ENCODE data around the gene CDX2.
A peak's percentile ranks its signal among the peaks of the same experiment; 100 is the strongest.
"Not testable (repeated sequence)": the region's sequence is repeated elsewhere in the genome, so short reads cannot be mapped to it uniquely, and the experiment has no call there.

Gene CDX2, protein sequence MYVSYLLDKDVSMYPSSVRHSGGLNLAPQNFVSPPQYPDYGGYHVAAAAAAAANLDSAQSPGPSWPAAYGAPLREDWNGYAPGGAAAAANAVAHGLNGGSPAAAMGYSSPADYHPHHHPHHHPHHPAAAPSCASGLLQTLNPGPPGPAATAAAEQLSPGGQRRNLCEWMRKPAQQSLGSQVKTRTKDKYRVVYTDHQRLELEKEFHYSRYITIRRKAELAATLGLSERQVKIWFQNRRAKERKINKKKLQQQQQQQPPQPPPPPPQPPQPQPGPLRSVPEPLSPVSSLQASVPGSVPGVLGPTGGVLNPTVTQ

GRCh38 chr13:27969082-27969865 lies at the start of gene CDX2:
CDX2 (minus strand) TSS chr13:27969315; CDS start chr13:27969006, 309 bp downstream.
- DNase-seq = no peak

- no peak for DNase-seq
These were observed 45.2 kb upstream of the CDX2 start for GRCh38 chr13:28014301-28014700.

GRCh38 chr13:28013482-28013881 lies 44.4 kb upstream of the CDX2 start:
- no peak for DNase-seq

- no peak for DNase-seq
These were observed 43.8 kb upstream of the CDX2 start for GRCh38 chr13:28012896-28013295.

GRCh38 chr13:28012383-28012782 lies 43.3 kb upstream of the CDX2 start:
- DNase-seq = no peak

- no peak for DNase-seq
These were observed 40.9 kb upstream of the CDX2 start for GRCh38 chr13:28010046-28010445.

- DNase-seq = not testable (repeated sequence)
These were observed 35.9 kb upstream of the CDX2 start for GRCh38 chr13:28005016-28005415.

DNA sequence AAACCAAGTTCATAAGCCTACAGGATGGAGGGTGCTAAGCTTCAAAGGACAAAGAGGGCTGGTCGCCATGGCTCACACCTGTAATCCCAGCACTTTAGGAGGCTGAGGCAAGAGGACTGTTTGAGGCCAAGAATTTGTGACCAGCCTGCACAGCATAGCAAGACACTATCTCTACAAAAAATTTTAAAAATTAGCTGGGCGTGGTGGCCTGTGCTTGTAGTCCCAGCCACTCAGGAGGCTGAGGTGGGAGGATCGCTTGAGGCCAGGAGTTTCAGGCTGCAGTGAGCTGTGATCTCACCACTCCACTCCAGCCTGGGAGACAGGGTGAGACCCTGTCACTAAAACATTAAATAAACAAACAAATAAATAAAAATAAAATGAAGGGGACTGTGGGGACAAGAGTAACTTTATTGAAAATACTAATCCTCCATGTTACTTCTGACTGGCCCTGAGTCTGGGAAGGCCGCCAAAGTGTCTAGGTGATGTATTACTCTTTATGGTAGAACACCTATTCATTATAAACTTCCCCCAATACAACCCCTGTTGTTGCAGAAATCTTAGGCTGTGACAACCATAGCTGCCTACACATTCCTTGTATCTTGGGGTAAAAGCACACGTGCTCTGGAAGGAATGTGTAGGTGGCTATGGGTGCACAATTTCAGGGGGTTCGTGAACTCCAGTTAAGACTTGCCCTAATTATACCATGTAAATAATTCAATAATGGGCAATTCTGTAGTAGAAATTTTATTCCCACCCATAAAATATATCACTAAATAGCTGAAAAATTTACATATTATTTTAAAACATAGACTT lies 34.0 kb upstream of the CDX2 start:
- DNase-seq = no peak

GRCh38 chr13:28001837-28002473 lies 32.8 kb upstream of the CDX2 start:
- DNase-seq = no peak

DNA sequence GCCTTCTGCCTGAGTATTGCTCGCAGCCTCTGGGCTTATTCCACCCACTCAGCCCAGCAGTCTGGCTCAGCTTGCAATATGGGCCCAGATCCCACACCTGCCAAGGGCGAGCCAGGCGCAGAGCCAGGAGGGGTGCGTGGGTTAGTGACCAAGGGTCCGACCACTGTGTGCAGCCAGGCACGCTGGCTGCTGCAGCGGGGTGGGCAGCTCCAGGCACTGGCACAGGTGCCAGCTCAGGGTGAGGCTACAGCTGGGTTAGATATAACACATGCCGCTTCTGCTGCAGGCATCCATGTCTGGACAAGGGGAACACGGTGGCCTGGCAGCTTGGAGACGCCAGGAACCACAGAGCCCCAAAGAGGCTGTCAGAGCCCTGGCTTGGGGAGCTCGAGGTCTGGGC lies 31.9 kb upstream of the CDX2 start:
- no peak for DNase-seq

GRCh38 chr13:28000567-28000966 lies 31.5 kb upstream of the CDX2 start:
- DNase-seq = no peak

GRCh38 chr13:27997904-27998522 lies 28.9 kb upstream of the CDX2 start:
- peak in 1 of 2 experiments; percentile 16 for DNase-seq

- DNase-seq = no peak
These were observed 22.8 kb upstream of the CDX2 start for GRCh38 chr13:27991881-27992280.

DNA sequence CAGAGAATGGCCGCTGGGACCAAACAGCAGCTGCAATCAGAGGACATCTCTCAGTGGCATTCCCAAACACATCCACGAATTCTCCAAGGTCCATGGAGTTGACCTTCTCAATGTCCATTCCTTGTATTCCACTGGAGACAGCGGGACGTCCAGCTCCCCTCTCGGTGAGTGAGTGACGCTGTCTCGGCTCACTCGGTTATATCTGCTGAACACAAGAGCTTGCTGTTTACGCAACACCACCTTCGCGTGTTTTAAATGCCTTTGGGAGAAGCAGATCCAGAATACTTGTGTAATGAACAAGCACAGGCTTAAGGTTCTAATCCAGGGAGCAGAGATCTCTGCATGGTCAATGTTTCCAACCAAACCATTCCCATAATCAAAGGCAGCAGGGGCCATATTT lies 19.4 kb upstream of the CDX2 start, which contains the start of gene URAD:
Gene URAD, minus strand, starts transcription at position 174 of the 400 bp plus-strand sequence. Its CDS starts 56 bp downstream, at position 118.
- DNase-seq = no peak

GRCh38 chr13:27985600-27985999 lies 16.5 kb upstream of the CDX2 start:
- DNase-seq = no peak

GRCh38 chr13:27982361-27982760 lies 13.2 kb upstream of the CDX2 start:
- DNase-seq = no peak

DNA sequence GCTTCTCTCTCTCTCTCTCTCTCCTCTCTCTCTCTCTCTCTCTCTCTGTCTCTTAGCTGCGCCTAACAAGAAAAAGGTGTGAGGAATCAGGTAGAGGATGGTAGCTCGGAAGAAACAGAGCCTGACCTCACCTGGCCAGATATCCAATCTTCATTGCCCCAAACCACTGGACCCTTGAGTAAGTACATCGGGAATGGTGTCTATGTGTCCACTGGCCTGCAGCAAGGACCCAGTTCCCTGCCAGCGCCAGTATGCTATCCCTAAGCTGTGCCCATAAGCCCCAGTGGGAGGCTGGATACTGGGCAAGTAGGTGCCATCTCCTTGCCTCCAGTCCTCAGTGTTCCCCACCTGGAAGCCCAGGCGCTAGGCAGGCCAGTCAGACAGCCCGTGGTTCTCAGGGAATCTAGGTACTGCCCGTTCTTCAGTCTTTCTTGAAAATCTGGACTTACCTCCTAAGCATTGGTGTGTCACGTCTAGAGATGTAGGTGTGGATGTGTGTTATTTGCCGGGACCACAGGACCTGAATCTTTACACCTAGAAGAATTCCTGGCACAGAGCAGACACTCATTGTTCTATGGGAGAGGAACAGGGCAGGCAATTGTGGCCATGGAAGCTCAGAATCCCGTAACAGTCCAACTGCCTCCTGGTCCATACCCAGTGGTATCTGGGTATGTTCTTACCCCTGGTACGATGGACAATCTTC lies 12.0 kb upstream of the CDX2 start:
- no peak for DNase-seq

DNA sequence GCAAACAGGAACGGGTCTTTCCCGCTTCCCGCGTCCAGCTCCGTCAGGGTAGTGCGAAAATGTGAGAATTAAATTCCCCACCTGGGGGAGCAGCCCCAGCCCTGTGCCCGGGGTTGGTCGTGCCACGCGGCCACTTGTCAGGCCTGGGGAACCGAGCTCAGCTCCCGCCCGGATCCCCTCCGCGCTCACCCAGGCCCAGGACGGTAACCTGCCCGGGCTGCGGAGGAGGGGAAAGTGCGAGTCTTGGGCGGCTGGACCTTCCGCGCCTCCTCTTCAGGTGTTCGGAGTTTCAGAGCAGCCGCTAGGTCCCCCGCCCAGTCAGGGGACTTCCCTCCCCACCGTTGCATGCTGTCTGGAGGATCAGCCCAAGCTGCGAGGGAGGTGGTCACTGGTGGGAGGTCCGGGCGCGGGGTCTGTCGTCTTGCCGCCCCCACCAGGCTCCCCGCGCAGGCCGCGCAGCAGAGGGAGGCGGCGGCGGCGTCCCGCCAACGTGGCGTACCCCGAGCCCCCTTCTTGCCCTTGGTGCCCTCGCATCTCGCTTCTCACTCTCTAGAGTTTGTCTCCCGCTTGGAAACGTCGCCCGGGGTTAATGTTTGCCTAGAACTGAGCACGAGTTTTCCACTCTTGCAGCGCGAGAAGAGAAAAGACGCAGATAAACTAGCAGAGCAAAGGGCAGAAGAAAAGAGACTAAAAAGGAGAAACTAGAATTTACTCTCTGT lies 11.3 kb upstream of the CDX2 start:
- DNase-seq = no peak

DNA sequence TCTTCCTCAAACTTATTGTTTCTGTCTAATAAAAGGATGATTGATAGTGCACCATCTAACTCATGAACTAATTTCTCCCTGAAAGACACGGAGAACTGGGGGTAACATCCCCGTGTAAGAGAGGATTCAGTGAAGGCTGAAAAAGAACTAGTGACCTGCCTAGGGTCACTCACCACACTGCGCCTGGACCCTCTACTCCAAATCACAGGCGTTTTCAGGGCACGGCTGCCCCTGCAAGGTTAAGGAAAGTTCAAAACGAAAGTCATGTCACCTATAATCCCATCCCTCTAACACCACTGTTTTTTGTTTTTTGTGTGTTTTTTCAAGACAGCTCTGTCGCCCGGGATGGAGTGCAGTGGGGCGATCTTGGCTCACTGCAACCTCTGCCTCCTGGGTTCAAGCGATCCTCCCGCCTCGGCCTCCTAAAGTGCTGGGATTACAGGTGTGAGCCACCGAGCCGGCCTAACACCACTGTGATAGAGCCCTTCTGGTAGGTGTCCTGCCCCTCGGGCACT lies 10.7 kb upstream of the CDX2 start:
- no peak for DNase-seq

DNA sequence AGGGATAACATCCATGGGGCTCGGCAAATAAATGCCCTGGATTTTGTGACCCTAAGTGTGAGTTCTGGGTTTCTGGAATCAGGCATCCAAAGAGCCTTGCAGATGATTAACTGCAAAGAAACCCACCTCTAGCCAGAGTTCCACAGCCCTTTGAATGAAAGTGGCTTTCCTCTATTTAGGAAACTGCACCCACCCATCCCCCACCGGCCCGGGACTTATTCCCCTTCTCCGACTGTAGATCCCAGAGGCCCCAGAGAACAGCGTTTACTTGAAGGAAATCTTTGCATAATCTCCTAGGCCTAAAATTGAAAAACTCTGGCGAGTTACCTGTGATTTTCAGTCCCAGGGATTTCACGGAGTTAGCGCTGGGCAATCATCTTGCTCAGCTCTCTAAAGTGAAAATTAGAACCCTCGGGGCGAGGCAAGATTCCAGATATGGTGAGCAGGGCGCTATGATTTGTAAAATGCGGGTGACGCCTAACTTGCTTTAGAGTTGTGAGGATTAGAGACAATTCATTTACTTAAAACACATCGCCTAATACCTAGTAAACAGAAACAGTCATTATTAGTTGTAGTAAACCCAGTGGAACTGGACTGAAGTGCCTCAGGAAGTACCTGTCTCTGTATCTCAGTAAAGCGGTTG lies 10.0 kb upstream of the CDX2 start:
- no peak for DNase-seq
